Effector memory CD4-positive, alpha-beta T cell (primary cell): ENCODE data around the gene LSM3.

Experiments used
- DNase-seq, 3 donors: peaks; one replicate each; pipeline ENCODE4 v3.0.0-alpha.2; 2020
- H3K27ac ChIP-seq: 2 replicates; pipeline ENCODE4 v1.7.0; 2013; ENCODE audit warnings: mild to moderate bottlenecking, low read length, moderate library complexity; ENCODE audit not compliant: insufficient read depth, poor library complexity, severe bottlenecking
- H3K27me3 ChIP-seq: replicated peaks from 2 replicates; pipeline ENCODE4 v1.7.0; 2013; ENCODE audit warnings: mild to moderate bottlenecking, low read length; ENCODE audit not compliant: insufficient read depth, control insufficient read depth, poor library complexity, severe bottlenecking
- H3K36me3 ChIP-seq: 2 replicates; pipeline ENCODE4 v1.7.0; 2013; ENCODE audit warnings: mild to moderate bottlenecking, low read length, moderate library complexity; ENCODE audit not compliant: control insufficient read depth, insufficient read depth
- H3K4me1 ChIP-seq: 2 replicates; pipeline ENCODE4 v1.7.0; 2013; ENCODE audit warnings: low read length, mild to moderate bottlenecking; ENCODE audit not compliant: control insufficient read depth, insufficient read depth, poor library complexity, severe bottlenecking
- H3K4me3 ChIP-seq: 2 replicates; pipeline ENCODE4 v1.7.0; 2013; ENCODE audit warnings: low read length, low read depth, mild to moderate bottlenecking; ENCODE audit not compliant: insufficient read depth, poor library complexity, severe bottlenecking
- H3K9me3 ChIP-seq: 2 replicates; pipeline ENCODE4 v1.7.0; 2013; ENCODE audit warnings: mild to moderate bottlenecking, low read length, moderate library complexity; ENCODE audit not compliant: control insufficient read depth

The LSM3 gene

GRCh38 chr3:14243782-14244181, 65.2 kb downstream of the LSM3 start:
- no peaks in the 10 kb centered on the region for H3K27me3 ChIP-seq
- DNase-seq, result no peak
- H3K27ac ChIP-seq, result no peak overlapping the region

GRCh38 chr3:14244521-14245247, 66.1 kb downstream of the LSM3 start:
- H3K27ac ChIP-seq, result no peak overlapping the region
- H3K27me3 ChIP-seq, result no peaks in the 10 kb centered on the region

More at GRCh38 chr3:14243782-14244181, 65.2 kb downstream of the LSM3 start:
- H3K36me3 ChIP-seq, result no peaks in the 10 kb centered on the region
- no peak overlapping the region for H3K4me3 ChIP-seq
- no peaks in the 10 kb centered on the region for H3K9me3 ChIP-seq
- no peaks in the 10 kb centered on the region for H3K4me1 ChIP-seq

GRCh38 chr3:14245248-14245639, 66.6 kb downstream of the LSM3 start:
- no peaks in the 10 kb centered on the region for H3K36me3 ChIP-seq
- no peak overlapping the region for H3K27ac ChIP-seq
- no peaks in the 10 kb centered on the region for H3K27me3 ChIP-seq
- no peak overlapping the region for H3K4me3 ChIP-seq
- no peaks in the 10 kb centered on the region for H3K4me1 ChIP-seq
- no peaks in the 10 kb centered on the region for H3K9me3 ChIP-seq
- DNase-seq, result no peak

More at GRCh38 chr3:14244521-14245247, 66.1 kb downstream of the LSM3 start:
- Histone ChIP-seq H3K9me3 (no peaks in the 10 kb centered on the region), H3K36me3 (no peaks in the 10 kb centered on the region), H3K4me1 (no peaks in the 10 kb centered on the region), H3K4me3 (no peak overlapping the region)
- DNase-seq, result no peak

DNA sequence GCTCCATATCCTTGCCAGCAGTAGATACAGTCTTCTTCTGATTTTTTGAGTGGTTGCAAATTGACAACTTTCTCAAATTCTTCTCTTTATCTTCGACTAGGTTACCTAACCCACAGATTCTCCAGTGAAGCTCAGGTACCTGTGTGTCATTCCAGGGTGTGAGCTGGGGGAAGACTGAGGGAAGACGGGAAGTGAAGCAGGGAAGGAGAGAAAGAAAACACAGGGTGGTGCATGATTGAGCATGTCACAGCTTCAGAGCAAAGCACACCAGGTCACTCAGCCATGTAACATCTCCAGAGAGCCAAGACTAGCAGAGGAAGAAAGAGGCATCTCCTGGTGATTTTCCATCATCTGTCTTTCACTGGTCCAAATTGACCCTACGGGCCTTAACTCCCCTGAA, 67.2 kb downstream of the LSM3 start:
- Histone ChIP-seq H3K4me3 (no peak overlapping the region), H3K27ac (no peak overlapping the region), H3K4me1 (no peaks in the 10 kb centered on the region), H3K36me3 (no peaks in the 10 kb centered on the region), H3K9me3 (no peaks in the 10 kb centered on the region), H3K27me3 (no peaks in the 10 kb centered on the region)
- no peak for DNase-seq

DNA sequence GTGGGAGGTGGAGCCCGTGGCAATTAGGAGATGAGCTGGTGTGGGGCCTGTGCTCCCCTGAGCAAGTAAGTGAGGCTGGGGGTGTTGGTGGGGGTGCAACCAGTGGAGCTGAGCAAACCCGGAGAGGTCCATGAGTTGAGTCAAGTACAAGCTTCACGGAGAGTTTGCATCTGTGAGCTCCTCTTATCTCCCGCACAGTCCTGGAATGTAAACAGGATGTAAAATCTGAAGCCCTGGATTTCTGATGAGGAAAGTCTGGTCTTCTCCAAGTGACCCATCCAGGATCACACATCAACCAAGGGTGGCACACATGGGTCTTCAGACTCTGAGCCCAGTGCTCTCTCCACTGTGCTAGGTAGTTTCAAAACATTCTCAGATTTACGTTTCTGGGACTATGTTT, 67.8 kb downstream of the LSM3 start:
- no peak overlapping the region for H3K4me3 ChIP-seq
- DNase-seq, result no peak
- H3K9me3 ChIP-seq, result no peaks in the 10 kb centered on the region
- no peak overlapping the region for H3K27ac ChIP-seq
- H3K4me1 ChIP-seq, result no peaks in the 10 kb centered on the region
- H3K36me3 ChIP-seq, result no peaks in the 10 kb centered on the region
- no peaks in the 10 kb centered on the region for H3K27me3 ChIP-seq

- no peaks in the 10 kb centered on the region for H3K27me3 ChIP-seq
These were observed 69.8 kb downstream of the LSM3 start for GRCh38 chr3:14248477-14248848.

DNA sequence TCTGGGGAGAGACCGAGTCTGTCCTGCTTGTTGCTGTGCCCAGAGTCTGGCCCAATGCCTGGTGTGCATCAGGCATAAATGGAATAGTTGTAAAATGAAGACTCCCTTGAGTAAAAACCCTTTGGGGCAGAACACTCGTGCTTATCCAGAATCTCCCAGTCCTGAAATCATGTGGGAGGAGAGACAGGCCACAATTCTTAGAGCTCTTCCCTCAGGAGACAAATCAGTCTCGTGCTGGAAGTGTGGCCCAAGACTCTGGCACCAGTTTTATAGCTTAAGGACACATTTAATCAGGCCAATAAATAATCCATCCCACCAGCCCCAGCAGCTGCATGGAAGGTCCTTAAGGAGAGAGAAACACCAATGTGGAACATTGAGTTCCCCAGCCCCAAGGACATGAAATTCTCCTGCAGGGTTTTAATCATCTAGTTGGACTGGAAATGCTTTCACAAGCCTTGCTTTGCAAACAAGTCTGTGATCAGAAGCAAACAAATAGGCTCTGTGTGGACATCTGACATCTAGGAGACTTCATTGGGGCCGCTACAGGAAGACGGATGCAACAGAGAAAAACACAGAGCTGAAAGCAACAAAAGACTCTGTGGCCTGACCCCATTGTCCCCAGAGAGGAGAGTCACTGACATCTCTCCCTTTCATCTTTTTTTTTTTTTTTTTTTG, 70.4 kb downstream of the LSM3 start:
- H3K36me3 ChIP-seq, result no peaks in the 10 kb centered on the region
- no peak for DNase-seq
- no peak overlapping the region for H3K4me3 ChIP-seq
- H3K27ac ChIP-seq, result no peak overlapping the region
- no peaks in the 10 kb centered on the region for H3K27me3 ChIP-seq
- H3K9me3 ChIP-seq, result no peaks in the 10 kb centered on the region
- no peaks in the 10 kb centered on the region for H3K4me1 ChIP-seq

More at GRCh38 chr3:14248477-14248848, 69.8 kb downstream of the LSM3 start:
- no peaks in the 10 kb centered on the region for H3K9me3 ChIP-seq
- H3K4me1 ChIP-seq, result no peaks in the 10 kb centered on the region
- no peak overlapping the region for H3K4me3 ChIP-seq
- H3K27ac ChIP-seq, result no peak overlapping the region
- no peak for DNase-seq
- H3K36me3 ChIP-seq, result no peaks in the 10 kb centered on the region
